Placental pericyte (primary cell): ENCODE measurements around the gene SLC25A4. TPM values are rescaled to one million over a fixed set of nuclear protein-coding genes. Genes with fewer than 3 reads are reported as not detected.

Source experiments
- total RNA-seq: library from RNA; depleted of rRNA; stranded (reverse); fragments of >200 nt; gene quantifications from 2 replicates; pipeline ENCODE4 v1.2.3, GENCODE V29; 2012

The SLC25A4 gene
- total RNA-seq, result 7.7 and 13.3 TPM in 2 replicates

DNA sequence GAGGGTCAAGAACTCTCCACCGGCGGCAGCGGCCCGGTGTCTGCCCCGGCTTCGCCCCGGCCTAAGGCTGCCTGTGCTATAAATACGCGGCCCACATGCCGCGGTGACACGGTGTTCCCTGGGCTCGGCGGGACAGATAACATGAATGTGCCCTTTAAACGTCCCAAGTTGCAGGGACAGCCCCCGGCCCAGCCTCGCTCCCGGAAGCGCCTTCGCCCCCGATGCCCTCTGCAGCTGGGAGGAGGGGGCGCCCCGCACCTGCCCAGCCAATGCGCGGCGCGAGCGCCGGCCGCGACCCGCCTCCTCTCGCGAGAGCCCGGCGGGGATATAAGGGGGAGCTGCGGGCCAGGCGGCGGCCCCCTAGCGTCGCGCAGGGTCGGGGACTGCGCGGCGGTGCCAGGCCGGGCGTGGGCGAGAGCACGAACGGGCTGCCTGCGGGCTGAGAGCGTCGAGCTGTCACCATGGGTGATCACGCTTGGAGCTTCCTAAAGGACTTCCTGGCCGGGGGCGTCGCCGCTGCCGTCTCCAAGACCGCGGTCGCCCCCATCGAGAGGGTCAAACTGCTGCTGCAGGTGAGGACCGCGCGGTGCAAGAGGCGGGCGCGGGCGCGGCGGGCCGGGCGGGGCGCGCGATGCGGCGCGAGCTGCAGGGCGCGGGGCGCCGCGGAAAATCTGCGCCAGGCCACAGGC, at the start of gene SLC25A4:
SLC25A4 (plus strand) TSS at position 355 of the 689 bp plus-strand sequence; CDS start at position 462, 107 bp downstream.

Other genes starting within 250 kb of the SLC25A4 start
- not detected in 2 replicates for gene HELT, start 124.8 kb upstream of the SLC25A4 start, total RNA-seq
- gene CFAP97, start 60.7 kb downstream of the SLC25A4 start, total RNA-seq, result 43.1 and 46.5 TPM in 2 replicates
- 28.6 and 33.3 TPM in 2 replicates for gene SNX25, start 66.3 kb downstream of the SLC25A4 start, total RNA-seq